ENCODE results near the gene TMEM17.

DNA sequence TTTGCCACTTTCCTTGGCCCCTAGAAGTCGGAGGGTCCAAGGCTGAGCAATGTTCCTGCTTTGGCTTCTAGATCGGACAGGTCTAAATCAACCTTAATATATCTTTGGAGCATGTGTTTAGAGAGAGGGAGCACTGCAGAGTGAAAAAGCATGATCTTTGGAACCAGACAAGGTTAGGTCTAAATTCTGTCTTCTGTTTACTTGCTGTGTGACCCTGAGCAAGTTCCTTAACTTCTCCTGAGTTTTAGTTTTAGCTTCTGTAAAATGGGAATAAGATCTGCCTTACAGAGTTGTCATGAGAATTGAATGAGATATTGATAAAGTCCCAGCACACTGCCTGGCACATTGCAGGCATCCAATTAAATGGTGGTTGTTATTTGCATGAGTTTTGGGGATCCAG, 13.9 kb downstream of the TMEM17 start:
- TF ChIP-seq TGIF2 (CRISPR knock-in tag; IDR thresholded peaks at IDR 0.05) (no peak), TARDBP (CRISPR knock-in tag; IDR thresholded peaks at IDR 0.05) (peak; percentile 44; the same call in 1 of the 2 replicates), POLR2A (IDR thresholded peaks at IDR 0.05; ENCODE audit: insufficient read depth in 1 of 2, low read depth in 2 of 2, low read length in 2 of 2) (no peak), EP300 (IDR thresholded peaks at IDR 0.05; ENCODE audit: low read depth in 2 of 2, low read length in 2 of 2) (peak in 1 of 2 experiments; percentile 33; a peak in 2 of 4 replicates), EP300 (CRISPR knock-in tag; IDR thresholded peaks at IDR 0.05; ENCODE audit: borderline replicate concordance) (no peak), DPF2 (CRISPR knock-in tag; IDR thresholded peaks at IDR 0.05; ENCODE audit: borderline replicate concordance, low read depth) (no peak), ZSCAN20 (CRISPR knock-in tag; IDR thresholded peaks at IDR 0.05; ENCODE audit: borderline replicate concordance) (no peak), SIN3A (IDR thresholded peaks at IDR 0.05; ENCODE audit: borderline replicate concordance, low read depth, low read length) (no peak), ZNF451 (CRISPR knock-in tag; IDR thresholded peaks at IDR 0.05) (no peak), TEAD3 (CRISPR knock-in tag; optimal IDR thresholded peaks at IDR 0.05; ENCODE audit: borderline replicate concordance) (no peak), JUND (CRISPR knock-in tag; IDR thresholded peaks at IDR 0.05) (no peak), ZNF367 (CRISPR knock-in tag; IDR thresholded peaks at IDR 0.05; ENCODE audit: borderline replicate concordance) (no peak)
- TF ChIP-seq, protein P1, sequence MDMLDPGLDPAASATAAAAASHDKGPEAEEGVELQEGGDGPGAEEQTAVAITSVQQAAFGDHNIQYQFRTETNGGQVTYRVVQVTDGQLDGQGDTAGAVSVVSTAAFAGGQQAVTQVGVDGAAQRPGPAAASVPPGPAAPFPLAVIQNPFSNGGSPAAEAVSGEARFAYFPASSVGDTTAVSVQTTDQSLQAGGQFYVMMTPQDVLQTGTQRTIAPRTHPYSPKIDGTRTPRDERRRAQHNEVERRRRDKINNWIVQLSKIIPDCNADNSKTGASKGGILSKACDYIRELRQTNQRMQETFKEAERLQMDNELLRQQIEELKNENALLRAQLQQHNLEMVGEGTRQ (IDR thresholded peaks at IDR 0.05; ENCODE audit: low read depth, low read length): no peak
- TF ChIP-seq, protein P1 (CRISPR knock-in tag; IDR thresholded peaks at IDR 0.05; ENCODE audit: borderline replicate concordance): no peak
- TF ChIP-seq, protein P2, sequence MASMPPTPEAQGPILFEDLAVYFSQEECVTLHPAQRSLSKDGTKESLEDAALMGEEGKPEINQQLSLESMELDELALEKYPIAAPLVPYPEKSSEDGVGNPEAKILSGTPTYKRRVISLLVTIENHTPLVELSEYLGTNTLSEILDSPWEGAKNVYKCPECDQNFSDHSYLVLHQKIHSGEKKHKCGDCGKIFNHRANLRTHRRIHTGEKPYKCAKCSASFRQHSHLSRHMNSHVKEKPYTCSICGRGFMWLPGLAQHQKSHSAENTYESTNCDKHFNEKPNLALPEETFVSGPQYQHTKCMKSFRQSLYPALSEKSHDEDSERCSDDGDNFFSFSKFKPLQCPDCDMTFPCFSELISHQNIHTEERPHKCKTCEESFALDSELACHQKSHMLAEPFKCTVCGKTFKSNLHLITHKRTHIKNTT (CRISPR knock-in tag; IDR thresholded peaks at IDR 0.05): no peak
- TF ChIP-seq, protein P3, sequence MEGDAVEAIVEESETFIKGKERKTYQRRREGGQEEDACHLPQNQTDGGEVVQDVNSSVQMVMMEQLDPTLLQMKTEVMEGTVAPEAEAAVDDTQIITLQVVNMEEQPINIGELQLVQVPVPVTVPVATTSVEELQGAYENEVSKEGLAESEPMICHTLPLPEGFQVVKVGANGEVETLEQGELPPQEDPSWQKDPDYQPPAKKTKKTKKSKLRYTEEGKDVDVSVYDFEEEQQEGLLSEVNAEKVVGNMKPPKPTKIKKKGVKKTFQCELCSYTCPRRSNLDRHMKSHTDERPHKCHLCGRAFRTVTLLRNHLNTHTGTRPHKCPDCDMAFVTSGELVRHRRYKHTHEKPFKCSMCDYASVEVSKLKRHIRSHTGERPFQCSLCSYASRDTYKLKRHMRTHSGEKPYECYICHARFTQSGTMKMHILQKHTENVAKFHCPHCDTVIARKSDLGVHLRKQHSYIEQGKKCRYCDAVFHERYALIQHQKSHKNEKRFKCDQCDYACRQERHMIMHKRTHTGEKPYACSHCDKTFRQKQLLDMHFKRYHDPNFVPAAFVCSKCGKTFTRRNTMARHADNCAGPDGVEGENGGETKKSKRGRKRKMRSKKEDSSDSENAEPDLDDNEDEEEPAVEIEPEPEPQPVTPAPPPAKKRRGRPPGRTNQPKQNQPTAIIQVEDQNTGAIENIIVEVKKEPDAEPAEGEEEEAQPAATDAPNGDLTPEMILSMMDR (CRISPR knock-in tag; IDR thresholded peaks at IDR 0.05): no peak
